Measurements from ENCODE around the gene SWT1.
A peak's percentile ranks its signal among the peaks of the same experiment; 100 is the strongest.

The SWT1 gene, protein sequence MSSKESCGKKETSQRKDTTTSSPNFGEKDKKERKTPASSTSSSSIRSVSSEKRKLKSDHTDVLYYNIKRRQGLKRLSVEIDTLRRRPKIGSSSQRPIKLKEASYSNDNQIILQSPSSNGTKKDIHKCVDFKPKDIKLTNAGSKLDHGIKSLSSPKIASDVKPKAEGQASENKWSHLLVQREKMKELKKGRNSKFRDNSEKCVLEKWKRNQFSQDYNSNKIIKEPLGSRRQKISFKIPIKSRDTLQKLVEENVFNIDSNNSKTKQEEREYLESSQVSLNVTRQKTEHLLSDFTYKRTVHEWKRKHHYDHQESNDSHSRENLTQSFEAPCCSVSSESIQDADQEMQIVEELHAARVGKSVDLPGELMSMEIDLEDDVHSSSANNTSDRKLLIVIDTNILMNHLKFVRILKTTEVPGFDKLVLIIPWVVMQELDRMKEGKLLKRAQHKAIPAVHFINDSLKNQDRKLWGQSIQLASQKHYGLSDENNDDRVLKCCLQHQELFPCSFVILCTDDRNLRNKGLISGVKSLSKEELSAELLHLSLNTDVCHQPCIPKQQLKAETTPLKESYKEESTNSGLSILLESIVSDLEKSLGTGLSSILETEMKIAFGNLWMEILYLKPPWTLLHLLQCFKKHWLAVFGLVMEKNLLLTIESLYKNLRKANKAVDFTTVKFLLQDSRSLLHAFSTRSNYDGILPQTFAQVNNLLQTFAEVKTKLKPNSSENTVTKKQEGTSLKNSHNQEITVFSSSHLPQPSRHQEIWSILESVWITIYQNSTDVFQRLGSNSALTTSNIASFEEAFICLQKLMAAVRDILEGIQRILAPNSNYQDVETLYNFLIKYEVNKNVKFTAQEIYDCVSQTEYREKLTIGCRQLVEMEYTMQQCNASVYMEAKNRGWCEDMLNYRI

DNA sequence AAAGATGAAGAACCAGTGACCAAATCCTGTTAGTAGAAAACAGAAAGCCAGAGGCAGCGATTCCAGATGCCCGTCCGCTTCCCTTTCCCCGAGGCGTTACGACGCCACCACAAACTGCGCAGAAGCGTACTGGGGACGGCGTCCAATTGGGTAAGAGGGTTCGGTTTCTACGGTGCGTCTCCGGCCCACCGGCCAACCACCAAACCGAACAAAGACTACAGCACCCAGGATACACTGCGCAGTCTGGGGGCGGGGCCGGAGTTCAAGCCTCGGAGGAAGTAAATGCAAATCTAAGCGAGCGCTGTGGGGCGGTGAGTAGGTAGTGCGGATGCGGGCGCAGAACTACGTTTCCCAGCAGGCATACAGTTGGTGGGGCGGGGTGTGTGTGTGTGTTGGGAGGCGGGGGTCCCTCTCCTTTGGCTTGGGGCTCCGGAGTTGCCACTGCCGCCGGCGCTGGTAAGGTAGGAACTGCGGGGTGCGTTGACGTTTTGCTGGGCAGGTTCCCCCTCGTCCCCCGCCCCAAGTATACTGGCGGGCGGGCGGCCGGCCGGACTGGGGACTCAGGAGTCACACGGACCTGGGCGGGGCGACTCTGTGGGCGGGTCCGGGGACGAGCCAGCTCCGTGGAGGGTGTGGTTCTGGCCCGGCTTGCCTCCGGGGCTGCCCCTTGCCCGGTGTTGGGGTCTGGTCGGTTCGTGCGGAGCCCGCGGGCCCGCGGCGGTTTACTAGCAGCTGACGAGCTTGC is at the start of gene SWT1, which contains the start of gene TRMT1L:
SWT1 (plus strand) TSS at position 314 of the 745 bp plus-strand sequence. CDS start 3,675 bp downstream, outside the sequence.
TRMT1L (minus strand) TSS at position 100 of the 745 bp plus-strand sequence. CDS start 241 bp downstream, outside the sequence.
- peak; percentile 98 for DNase-seq

DNA sequence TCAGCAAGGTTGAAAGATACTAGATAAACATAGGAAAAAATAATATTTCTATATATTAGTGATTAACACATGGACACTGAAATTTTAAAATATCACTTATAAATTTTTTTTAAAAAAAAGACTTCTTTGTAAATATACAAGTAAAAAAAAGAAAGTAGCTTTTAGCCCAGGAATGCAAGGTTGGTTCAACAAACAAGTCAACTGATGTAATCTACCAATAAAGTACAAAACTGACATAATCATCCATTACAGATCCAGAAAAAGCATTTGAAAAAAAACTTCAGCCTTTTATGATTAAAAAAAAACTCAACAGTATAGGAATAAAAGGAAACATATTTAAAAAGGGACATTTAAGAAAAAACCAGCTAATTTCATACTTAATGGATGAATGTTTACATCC is 48.6 kb upstream of the SWT1 start:
- no peak for DNase-seq

DNA sequence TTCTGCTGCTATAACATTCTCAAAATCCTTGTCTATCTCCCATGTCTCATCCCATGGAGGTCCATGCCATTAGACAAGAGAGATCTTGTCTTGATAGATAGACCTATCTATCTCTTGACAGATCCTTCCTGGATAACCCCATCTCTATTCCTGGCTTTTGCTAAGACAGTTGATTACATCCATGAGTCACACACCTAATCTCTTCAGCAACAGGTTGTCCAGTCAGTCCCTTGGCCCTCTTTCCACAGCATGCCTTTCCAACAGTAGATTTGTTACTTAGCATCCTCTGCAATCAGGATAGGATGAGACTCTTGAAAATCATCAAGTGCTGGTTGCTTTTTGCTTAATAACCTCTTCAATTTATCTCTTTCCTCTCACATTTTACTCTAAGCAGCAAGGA is 46.8 kb upstream of the SWT1 start:
- DNase-seq = no peak

DNA sequence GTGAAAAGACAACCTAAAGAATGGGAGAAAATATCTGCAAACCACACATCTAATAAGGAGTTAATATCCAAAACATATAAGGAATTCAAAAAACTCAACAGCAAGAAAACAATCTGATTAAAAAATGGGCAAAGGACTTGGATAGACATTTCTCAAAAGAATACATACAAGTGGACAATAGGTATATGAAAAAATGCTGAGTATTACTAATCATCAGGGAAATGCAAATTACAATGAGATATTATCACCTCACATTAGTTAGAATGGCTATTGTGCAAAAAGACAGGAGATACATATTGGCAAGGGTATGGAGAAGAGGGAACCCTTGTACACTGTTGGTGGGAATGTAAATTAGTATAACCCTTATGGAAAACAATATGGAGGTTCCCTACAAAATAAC is 45.1 kb upstream of the SWT1 start:
- no peak for DNase-seq

DNA sequence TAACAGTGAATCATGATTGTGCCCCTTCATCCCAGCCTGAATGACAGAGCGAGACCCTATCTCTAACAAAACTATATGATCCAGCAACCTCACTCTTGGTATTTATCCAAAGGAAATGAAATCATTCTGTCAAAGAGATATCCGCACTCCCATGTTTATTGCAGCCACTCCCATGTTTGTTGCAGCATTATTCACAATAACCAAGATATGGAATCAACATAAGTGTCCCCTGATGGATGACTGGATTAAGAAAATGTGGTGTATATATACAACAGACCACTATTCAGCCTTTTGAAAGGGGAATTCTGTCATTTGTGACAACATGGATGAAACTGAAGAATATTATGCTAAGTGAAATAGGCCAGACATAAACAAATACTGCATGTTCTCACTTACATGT is 44.6 kb upstream of the SWT1 start:
- DNase-seq = no peak

DNA sequence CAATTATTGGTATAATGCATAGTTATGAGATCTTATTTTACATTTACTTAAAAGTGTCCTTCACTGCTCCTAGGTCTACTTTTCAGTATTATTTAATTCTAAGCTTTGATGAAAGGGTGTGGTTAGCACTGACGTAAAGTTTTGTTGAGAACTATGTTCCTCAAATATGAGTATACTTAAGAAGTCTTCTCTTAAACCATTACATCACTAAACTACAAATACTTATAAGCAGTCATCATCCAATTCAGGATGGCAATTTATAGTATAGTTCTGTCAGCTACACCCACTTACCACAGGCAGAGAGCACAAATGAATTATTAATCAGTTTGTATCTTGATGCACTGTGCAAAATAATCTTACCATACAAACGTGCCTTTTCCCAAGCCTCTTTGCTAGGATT is 27.3 kb upstream of the SWT1 start:
- no peak for DNase-seq

DNA sequence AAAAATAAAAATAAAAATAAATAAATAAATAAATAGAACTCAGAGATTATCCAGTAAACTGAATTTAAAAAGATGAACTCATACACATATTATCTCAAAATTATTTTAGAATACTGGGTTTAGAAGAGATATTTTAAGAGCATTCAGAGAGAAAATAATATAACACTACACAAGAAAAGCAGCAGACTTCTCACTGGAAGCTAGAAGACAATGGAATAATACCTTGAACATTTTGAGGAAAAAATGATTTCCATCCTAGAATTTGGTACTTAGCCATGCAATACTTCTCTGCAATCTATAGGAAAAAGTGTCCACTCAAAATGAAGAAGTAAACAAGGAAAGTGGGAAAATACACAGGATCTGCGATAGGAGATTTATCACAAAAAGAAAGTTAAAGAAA is 24.4 kb upstream of the SWT1 start:
- DNase-seq = no peak

DNA sequence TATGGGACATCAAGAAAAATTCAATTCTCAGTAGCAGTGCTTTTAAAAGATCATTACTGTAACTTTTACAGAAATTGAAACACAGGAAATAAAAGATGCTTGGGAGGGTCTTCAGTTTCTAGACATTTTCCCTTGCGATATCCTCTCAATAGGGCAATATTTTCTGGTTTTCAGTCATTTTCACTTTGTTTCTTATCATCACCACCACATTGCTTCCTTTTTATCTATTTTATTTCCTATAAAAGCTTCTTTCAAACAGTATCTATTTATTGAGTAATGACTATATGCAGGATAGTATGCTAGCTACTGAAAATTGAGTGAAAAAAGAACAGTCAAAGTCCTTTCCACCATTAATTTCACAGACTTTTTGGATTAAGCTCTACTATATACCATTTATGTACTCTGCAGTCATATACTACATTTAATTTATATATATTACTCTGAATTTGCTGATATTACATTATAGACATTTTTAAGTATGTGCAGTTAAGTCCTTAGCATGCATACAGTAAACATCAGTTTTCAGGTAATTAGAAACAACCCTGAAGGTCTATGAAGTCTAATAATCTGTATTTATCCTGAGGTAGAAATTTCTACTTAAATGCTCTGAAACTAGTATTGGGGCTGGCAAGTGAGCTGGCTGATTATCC is 18.9 kb upstream of the SWT1 start:
- DNase-seq = no peak

DNA sequence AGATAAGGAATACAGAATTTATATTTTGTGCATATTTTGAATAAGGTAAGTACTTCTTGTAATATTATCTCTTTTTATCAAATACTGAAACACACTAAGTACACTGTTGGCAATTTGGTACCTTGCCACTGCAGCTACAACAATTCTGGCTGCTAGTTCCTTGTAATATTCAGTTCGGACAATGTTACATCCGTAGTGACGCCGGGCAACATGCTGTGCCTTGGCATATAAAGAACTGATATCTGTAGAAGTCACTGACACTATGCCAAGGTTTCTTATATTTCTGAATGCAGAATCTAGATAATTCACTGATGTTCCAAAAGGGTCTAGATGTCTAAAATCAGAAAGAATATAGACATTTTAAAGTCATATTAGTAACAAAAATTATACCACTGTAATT is 17.7 kb upstream of the SWT1 start:
- no peak for DNase-seq

DNA sequence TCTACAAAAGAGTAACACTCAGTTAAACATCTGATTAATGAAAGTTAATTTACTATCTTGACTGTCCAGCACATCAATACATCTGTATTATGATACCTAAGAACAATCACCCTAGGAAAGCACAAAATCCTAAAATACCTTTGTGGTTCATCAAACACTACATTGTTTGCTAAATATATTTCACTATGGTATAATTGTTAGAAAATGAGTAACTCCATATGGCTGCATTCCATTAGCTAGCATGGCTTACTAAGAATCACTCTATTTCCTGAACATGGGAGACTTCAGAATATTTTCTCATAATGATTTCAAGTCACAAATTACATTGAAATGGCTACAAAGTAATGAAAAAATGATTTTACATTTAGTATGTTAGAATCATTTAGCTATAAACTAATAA is 12.7 kb upstream of the SWT1 start:
- DNase-seq = no peak

DNA sequence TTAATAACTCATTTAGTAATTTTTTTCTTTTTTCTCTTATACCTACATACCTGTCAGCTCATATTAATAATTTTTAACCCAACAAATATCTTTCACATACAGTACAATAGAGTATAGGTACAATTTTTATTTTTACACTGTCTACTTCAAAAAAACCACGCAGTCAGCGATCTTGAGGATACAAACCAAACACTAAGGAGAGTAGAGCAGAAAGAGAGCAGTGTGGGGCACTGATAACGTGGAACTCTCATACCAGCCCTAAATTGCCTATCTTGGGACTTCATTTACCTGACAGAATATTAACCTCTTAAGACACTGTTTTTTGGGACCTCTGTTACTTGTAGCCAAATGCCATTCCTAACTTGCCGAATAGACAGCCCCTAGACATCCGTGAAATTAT is 5.8 kb upstream of the SWT1 start:
- no peak for DNase-seq

DNA sequence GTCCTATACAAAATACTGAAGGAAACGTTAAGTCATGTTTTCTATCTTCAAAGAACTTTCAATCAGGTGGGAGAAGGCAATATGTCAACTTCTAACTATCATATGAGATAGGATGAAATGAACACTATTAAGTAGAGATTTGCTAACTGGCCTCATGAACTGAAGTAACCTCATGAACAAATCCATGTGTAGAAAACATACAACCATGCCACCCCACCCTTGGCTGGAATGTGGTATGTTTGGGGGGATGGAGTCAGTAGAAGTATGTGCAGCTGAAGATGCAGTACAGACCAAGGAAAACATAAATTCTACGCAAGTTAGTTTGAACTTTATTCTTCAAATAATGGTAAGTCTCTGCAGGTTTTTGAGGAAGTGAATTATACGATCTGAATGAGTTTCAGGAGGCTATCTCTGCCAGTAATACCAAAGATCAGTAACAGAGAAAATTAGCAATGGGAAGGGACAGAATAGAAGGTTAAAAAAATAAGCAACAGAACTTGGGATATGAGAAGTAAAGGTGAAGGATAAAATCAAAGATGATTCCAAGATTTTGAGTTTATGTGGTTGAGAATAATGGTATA is 4.7 kb upstream of the SWT1 start:
- no peak for DNase-seq

DNA sequence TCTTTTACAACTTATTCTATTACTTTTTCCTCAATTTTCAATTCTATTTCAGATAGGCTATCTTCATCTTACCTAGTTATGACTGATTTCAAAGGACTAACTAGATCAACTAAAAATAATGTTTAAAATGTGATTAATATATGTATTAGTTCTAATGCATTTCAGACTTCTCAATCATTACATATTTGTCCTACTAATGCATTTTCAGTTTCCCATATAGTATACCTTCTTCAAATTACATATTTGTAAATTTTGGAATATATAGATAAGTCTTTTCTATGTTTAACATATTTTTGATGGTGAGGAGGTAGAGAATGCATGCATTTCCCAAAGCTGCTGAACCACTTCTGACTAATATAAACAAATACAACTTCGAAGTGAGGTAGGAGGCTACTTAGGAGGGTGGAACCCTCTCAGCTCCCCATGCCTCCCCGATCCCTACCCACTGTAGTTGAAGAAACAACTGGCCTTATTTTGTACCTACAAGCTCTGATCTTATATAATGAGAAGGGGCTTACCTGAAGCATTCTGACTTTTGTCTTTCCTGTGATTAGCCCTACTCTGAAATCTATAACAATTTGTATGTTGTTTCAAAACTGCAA is 2.0 kb upstream of the SWT1 start:
- DNase-seq = no peak

DNA sequence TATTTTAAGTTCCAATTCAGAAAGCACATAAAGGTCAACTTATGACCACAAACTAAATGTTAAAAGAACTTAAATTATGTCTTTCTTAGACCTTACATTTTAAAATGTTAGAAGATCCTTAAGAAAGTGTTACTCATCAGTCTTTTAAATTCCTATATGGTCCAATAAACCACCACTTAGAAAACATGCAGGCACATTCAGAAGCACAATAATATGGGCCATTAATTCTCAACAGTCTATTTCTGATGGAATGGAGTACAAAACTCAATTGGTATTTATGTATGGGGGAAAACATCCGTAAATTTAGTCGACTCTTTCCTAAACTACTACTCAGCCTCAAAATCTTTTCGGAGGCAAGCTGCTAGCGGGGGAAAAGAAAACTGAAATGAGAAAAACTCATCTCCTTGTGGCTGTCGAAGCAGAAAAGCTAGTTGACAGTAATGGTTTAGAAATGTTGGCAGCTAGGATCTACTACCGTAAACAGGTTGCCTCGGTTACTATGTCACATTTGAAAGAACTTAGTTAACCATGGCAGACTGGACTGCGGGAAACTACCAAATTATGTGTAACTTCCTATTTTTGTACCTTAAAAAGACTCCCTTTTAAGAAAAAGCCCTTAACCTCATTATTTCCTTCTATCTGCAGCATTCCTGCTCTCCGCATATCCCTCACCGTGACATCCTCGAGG is 1.2 kb upstream of the SWT1 start:
- DNase-seq = no peak

DNA sequence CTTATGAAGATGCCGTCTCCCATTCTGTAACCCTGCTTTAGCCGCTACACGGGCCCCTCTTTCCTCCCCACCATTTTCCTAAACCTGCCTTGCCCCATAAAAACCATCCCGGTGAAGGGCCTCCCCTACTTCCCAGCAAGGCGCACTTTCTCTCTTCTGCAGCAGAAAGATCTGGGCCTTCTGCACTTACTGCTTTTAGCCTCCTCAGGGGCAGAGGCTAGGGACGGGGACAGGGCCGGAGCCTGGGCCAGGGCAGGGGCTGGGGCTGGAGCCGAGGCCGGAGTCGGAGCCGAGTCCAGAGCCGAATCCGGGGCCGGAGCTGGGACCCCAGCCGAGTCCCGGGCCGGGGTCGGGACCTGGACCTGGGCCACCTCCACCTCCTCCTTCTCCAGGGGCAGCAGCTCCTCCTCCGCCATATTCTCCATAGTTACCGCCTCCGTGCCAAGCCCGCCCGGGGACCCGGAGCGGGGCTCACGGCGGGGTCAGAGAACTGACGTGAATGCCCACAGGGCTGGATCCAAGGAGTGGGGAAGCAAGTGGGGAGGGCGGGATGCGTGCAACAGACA is 596 bp upstream of the SWT1 start:
- DNase-seq = no peak

DNA sequence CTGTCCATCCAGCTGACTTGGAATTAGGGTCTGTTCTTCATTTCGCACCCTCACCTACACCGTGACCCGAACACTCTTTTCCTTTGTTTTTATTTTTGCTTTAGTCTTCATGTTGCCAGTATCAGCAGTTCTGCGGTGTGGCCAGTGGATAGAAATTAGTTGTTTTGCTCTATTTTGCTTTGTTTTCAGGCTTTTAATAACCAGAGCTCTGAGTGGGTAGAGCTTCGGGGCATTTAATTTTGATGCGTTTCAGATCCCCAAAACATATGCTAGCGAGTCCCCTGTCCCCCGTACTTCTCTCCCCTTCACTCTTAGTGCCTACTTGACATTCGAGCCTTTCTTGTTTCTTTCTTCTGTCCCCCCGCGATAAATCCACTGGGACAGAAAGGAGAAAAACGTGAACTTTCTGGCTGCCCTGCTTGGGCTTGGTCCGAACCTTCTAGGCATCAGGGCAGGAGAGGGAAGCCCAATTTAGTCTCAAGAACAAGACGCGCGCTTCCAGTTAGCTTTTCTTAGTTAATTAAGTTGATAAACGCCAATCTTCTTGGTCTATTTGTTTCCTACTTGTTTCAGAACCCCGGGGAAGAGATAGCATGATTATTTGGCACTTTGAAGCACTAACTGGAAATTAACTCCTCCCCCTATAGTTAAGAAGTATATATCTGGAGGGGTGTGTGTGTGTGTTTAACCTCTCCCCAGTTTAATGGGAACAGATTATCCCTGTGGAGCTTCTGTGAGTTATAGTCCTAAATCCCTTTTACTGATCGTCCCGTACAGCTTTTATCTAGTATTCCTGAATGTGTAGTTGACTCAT is 839 bp downstream of the SWT1 start:
- DNase-seq = no peak

DNA sequence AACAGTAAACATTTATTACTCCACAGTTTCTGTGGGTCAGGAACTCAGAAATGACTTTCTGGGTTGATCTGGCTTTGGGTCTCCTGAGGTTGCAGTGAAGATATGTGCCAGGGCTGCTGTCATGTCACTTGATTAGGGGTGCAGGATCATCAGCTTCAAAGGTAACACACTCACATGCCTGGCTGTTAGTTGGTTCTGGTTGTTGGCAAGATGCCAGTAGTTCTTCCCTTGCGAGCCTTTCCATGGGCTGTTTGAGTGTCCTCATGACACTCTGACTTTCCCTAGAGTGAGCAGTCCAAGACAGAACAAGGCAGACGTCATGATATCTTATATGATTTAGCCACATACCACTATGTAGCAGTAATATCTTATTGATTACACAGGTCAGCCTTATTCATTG is 1.8 kb downstream of the SWT1 start:
- no peak for DNase-seq

DNA sequence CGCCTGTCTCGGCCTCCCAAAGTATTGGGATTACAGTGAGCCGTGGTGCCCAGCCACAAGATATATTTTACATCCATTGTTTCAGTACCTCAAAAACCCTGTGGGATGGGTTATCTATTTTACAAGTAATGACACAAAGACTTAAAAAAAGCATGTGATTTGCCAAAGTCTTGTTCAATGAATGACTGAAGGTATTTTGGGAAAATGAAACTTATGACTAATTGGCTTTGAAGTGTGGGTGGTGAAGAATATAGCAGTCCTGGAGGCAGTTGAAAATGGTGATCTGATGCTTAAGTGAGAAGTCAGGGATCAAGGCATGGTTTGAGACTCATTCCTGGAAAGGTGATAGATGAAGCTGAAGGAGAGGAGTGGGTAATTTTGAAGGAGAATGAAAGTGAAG is 3.0 kb downstream of the SWT1 start:
- DNase-seq = no peak

DNA sequence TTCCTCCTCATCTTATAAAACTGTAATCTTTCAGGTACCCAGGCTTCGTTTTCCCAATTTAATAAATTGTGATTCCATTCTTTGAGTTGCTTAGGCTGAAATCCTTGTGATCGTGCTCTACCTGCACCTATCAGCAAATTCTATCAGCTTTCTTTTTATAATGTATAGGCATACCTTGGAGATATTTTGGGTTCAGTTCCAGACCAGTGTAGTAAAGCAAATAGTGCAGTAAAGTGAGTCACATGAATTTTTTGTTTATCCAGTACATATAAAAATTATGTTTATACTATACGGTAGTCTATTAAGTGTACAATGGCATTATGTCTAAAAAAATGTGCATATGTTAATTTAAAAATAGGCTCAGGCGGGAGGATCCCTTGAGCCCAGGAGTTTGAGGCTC is 5.5 kb downstream of the SWT1 start:
- no peak for DNase-seq

DNA sequence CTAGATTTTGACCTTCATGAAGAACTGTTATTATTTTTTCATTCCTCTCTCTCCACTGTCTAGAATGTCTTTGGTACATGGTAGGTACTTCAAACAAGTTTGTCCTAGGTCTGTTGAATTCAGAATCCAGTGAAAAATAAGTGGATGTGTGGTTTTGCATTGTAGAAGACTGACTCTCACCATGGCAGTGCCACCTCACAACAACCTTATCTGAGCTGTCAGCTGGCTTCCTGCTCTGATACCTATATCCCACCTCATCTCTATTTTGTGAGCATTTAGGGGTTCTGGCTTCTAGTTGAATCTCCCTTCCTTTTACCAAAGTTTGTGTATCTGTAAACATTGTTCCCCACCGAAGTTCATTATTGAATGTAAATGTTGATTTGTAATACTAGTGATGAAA is 9.1 kb downstream of the SWT1 start:
- no peak for DNase-seq
